OCI-M2 (cell line): ENCODE measurements around the gene SETD6.

Experiments
- DNase-seq: peaks from one replicate; lab custom pipeline; 2025; ENCODE audit not compliant: unreplicated experiment; lab: John Stamatoyannopoulos, UW

Gene SETD6

DNA sequence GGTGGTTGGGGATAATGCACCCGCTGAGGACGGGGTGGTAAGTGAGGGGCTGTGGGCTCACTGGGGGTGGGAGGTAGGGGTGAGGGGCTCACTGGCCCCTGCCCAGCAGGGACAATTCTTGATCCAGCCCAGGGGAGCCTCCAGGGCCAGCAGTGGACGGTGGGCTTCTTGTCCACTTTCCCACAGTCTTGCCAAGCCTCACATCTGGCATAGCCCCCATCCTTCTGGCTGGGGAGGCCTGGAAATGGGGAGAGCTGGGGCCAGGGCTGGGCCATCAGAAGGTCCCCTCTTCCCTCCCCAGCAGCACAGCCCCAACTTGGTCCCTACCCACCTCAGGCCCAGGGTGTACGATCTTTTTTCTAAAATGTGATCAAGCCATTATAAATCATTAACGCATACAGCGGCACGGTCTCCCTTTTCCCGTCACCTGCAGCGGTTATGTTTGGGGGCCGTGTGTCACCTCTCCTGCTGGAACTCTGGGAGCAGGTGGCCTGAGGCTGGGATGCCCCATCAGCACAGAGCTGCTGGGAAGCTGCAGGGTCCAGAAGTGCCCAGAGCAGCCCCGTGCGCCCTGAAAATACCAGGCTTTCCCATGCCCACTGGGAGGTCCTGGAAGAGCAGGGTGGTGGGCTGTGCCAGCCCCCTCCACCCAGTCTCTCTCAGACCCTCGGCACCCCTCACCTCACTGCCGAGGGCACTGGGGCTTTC lies 7.2 kb upstream of the SETD6 start:
- no peak for DNase-seq

DNA sequence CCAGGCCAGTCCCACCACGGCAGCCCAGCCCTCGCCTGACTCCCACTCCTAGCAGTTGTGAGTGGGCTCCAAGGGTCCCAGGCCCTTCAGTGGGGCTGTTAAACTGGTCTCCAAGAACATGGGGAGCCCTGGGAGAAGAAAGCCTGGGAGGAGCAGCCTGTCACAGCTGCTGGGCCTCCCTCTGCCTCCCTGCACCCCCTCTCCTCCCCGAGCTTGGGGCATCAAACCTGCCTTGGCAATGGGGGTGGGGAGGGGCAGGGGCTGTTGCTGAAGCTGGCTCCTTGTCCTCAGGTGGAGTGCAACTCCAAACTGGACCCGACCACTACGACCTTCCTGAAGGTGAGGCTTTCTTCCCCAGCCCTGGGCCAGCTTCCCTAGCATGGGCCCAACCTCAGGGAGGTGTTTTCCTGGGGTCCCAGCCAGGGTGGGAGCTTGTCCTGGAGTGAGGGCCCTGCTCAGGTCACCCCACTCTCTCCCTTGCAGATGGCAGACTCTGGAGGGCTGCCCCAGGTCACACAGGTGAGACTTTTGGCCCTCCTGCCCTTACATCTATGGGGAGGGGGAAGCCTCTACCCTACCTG lies 6.6 kb upstream of the SETD6 start:
- no peak for DNase-seq

DNA sequence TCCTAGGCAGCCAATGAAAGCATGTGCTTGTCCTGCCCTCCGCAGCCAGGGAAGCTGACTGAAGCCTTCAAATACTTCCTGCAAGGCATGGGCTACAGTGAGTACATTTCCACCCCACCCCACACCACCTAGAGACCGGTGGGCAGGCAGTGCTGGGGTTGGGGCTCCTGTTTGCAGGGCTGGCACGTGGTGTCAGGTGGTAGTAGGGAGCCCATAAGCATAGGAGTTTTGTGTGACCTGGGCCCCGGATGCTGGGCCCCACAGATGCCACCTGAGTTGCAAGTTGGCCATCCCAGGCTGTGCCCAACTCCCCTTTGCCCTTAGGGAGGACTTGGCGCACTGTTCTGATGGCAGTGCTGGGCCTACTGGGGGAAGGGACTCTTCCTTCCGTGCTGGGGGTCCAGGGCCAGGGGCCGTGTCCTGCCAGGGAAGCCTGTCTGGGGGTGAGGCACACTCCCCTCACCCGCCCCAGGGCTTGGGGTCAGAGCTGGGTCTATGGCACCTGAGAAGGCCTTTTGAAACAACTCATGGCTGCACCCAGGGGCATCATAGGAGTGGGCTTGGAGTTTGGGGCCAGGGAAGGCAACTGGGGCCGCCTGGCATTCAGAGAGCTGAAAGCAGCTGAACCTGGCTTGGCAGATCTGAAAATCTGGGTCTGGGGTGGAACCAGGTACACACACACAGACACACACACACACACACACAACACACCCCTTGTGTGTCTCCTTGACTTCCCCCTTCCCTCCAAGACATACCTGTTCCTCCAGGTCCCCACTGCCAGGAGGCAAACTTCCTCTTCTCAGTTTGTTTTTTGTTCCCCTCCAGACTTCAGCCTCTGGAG lies 5.8 kb upstream of the SETD6 start:
- no peak for DNase-seq

DNA sequence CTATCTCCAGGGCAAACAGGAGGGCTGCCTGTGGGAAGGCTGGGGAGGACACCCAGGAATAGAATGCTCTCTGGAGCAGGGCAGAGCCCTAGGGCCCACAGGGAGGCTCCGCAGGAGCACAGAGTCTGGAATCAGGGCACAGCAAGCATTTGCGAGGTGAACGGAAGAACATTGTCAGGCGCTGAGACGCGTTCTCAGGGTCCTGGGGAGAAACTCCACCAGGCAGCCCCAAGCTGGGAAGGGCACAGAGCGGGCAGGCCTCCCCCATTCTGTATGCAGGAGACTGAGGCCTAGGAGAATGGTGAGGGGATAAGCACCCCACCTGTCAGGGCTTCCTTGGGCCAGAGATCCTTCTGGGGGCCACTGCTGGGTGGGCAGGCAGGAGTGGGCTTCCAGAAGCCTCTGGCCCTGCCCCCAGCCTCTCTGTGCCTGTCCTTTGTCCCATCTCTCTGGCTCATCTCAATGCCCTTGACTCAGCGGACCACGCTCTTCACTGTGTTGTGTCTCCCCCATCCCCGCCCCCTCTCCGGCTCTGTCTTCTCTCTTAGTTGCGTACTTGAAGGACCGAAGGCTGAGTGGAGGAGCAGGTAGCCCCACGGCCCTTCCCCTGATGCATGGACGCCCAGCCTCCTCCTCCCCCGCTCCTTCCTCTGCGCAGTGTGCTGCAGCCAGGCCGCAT lies 5.1 kb upstream of the SETD6 start:
- no peak for DNase-seq

DNA sequence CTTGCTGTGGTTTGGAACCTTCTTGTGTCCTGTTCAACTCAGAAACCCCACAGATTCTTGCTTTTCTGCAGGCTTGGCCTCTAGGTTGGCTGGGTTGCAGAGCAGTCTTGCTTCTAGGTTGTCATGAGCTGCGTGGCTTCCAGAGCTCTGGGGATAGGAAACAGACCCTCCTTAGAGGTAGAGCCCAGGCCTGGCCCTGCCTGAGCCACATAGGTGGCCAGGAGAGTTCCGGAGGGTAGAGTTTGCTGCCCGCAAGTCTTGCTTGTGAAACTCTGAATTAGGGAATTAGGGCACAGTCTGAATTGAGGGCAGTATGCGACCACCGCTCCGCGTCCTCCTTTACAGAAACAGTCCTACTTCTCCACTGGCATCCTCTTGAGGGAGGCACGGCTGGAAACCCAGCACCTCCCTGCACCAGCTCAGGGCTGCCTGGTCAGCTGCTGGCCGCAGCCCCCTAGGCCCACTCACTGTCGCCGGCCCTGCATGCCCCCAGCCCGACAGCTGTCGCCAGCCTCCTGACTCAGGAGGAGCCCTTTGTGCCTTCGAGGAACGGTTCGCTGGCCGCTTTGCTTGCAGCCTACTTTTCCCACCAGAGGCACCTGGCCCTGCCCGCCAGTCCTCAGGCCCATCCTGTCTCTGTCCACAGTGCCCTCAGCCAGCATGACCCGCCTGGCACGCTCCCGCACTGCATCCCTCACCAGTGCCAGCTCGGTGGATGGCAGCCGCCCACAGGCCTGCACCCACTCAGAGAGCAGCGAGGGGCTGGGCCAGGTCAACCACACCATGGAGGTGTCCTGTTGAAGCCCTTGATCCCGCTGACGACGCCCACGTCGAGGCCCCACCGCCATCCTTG lies 4.3 kb upstream of the SETD6 start:
- no peak for DNase-seq

DNA sequence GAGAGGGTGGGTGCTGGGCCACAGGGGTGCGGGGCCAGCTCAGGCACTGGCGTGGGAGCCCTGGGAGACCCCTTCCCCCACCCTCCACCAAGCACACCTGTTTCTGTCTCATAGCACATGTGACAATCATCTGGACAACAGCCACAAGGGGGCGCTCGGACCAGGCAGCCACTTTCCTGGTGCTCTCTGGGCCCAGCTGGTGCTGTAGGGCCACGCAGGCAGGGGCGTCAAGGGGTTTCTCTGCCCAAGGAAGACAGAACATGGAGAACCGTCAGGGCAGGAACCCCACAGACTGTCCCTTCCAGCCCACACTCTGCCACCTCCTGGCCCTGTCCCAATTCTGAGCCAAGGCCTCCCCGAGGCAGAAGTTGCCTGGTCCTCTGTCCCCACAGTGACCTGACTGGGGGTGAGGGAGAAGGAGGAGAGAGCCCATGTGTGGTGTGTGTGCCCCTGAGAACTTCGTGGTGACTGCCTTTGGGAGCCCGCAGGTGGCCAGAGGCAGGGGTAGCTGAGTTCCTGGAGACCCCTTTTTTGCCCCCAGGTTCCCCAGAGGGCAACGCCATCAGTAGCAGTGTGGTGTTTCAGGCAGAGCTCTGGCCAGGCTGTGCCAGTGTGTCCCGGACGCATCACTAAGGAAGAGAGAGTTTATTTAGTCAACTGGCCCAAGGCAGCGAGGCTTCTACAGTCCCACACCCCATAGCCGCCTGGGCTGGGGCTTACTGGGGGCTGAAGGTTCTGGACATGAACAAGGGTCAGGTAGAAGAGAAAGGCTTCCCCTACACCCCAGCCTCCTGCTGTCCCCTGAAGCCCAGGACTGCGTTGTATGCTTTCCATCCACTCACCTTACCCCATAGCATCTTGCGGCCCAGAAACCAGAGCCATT lies 3.1 kb upstream of the SETD6 start:
- DNase-seq, result peak; percentile 32

DNA sequence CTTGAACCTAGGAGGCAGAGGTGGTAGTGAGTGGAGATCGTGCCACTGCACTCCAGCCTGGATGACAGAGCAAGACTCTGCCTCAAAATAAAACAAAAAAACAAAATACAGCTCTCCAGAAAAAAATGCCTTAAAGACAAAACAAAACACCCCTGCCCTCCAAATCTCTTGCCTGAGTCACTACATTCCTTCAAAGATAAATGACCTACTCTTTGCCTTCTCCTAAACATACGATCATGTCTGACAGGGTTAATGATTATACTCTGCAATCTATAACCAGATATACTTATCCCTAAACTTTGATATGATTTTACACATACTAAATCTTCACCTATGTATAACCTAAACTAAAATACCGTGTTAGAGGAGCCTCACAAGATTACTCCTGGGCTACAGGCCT lies 1.4 kb upstream of the SETD6 start:
- no peak for DNase-seq

- DNase-seq, result no peak
These were observed 802 bp downstream of the SETD6 start for GRCh38 chr16:58515871-58516767.

GRCh38 chr16:58516768-58517107 lies 1.4 kb downstream of the SETD6 start:
- no peak for DNase-seq

GRCh38 chr16:58518083-58518979 lies 3.0 kb downstream of the SETD6 start:
- no peak for DNase-seq

GRCh38 chr16:58518980-58519368 lies 3.7 kb downstream of the SETD6 start:
- no peak for DNase-seq

GRCh38 chr16:58519707-58520106 lies 4.4 kb downstream of the SETD6 start:
- DNase-seq, result no peak

GRCh38 chr16:58530179-58530578 lies 14.9 kb downstream of the SETD6 start:
- no peak for DNase-seq

DNA sequence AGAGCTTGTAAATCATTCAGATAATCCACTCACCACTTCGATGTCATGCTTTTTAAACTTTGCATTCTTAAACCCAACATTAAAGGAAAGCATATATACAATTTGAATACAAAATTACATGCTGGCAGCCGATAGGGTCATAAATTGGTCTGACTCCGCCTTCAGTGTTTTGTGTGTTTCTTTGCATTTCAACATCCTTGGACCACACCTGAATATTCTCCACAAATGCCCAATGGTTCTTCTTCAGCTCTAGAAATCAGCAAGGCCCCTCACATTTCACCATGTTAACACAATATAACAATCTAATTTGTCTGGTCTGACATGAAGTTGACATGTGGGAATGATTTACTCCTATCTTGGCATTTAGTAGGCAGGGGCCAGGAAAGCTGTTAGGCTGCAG lies 17.1 kb downstream of the SETD6 start:
- no peak for DNase-seq

- DNase-seq, result no peak
These were observed 18.6 kb downstream of the SETD6 start for GRCh38 chr16:58533751-58534470.

- no peak for DNase-seq
These were observed 19.8 kb downstream of the SETD6 start for GRCh38 chr16:58535100-58535499.

DNA sequence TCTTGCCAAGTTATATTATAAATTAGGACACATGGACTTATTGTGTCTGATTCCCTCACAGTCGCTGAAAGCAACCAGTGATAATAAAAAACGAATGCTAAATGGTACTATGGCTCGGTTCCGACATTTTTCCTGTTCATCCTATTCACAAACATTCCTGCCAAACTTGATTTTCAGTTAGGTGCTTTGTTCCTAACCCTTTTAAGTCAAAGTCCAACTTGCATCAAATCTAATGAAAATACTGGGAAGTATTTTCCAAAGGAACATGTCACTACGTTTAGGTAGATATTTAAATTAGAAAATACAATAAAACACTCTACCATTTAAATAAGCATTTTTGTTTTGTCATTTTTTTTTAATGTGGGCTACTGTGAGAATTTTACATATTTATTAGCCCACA lies 21.0 kb downstream of the SETD6 start:
- DNase-seq, result no peak
